GM23248 (cell line): ENCODE measurements around the gene SBNO2. TPM values are rescaled to one million over a fixed set of nuclear protein-coding genes. Genes with fewer than 3 reads are reported as not detected.
A peak's percentile ranks its signal among the peaks of the same experiment; 100 is the strongest.

Experiments used
- DNase-seq: peaks from one replicate; pipeline ENCODE4 v3.0.0-alpha.2; 2015
- H2AFZ ChIP-seq: fragments of 200-600 bp; sonication (generic); 2 replicates; pipeline ENCODE4 v1.6.1; 2016; ENCODE audit warnings: antibody characterized with exemption
- H3F3A ChIP-seq: fragments of 200-600 bp; sonication (generic); 2 replicates; pipeline ENCODE4 v1.6.1; 2016; ENCODE audit warnings: mild to moderate bottlenecking, antibody characterized with exemption, mixed run types; ENCODE audit not compliant: insufficient read depth
- H3K27ac ChIP-seq: fragments of 200-600 bp; sonication (generic); 2 replicates; pipeline ENCODE4 v1.5.1; 2016; ENCODE audit warnings: mild to moderate bottlenecking
- H3K27me3 ChIP-seq: fragments of 200-600 bp; sonication (generic); replicated peaks from 2 replicates; pipeline ENCODE4 v1.6.1; 2016; ENCODE audit warnings: mild to moderate bottlenecking; ENCODE audit not compliant: insufficient read depth
- H3K36me3 ChIP-seq: fragments of 200-600 bp; sonication (generic); 2 replicates; pipeline ENCODE4 v1.6.1; 2016; ENCODE audit warnings: low read depth, mild to moderate bottlenecking
- H3K4me1 ChIP-seq: fragments of 200-600 bp; sonication (generic); 2 replicates; pipeline ENCODE4 v1.6.1; 2016; ENCODE audit warnings: mild to moderate bottlenecking; ENCODE audit not compliant: insufficient read depth
- H3K4me2 ChIP-seq: fragments of 200-600 bp; sonication (generic); one replicate; pipeline ENCODE4 v1.6.1; 2016; ENCODE audit warnings: mild to moderate bottlenecking; ENCODE audit not compliant: unreplicated experiment
- H3K4me3 ChIP-seq: fragments of 200-600 bp; sonication (generic); 2 replicates; pipeline ENCODE4 v1.5.1; 2016; ENCODE audit warnings: mild to moderate bottlenecking
- H3K79me2 ChIP-seq: fragments of 200-600 bp; sonication (generic); 2 replicates; pipeline ENCODE4 v1.6.1; 2016; ENCODE audit warnings: mild to moderate bottlenecking; ENCODE audit not compliant: insufficient read depth
- H3K9ac ChIP-seq: fragments of 200-600 bp; sonication (generic); 2 replicates; pipeline ENCODE4 v1.6.1; 2016; ENCODE audit warnings: mild to moderate bottlenecking
- H3K9me2 ChIP-seq: fragments of 200-600 bp; sonication (generic); 2 replicates; pipeline ENCODE4 v1.6.1; 2016; ENCODE audit warnings: mixed run types, mild to moderate bottlenecking, moderate library complexity; ENCODE audit not compliant: insufficient read depth
- H3K9me3 ChIP-seq: fragments of 200-600 bp; sonication (generic); one replicate; pipeline ENCODE4 v1.6.1; 2017; ENCODE audit warnings: low read depth
- H4K20me1 ChIP-seq: fragments of 200-600 bp; sonication (generic); 2 replicates; pipeline ENCODE4 v1.6.0; 2016; ENCODE audit not compliant: insufficient read depth
- EZH2 ChIP-seq: fragments of 200-600 bp; sonication (generic); IDR thresholded peaks from 2 replicates; pipeline ENCODE4 v1.6.1; 2018; ENCODE audit warnings: antibody characterized with exemption, mild to moderate bottlenecking; ENCODE audit not compliant: insufficient read depth, poor library complexity, severe bottlenecking
- EZH2phosphoT487 ChIP-seq: fragments of 200-600 bp; sonication (generic); IDR thresholded peaks from 2 replicates; pipeline ENCODE4 v1.6.1; 2018; ENCODE audit warnings: antibody characterized with exemption, moderate library complexity, mild to moderate bottlenecking, low read depth; ENCODE audit not compliant: insufficient read depth
- WGBS, 2 experiments: methylation state at CpG; one replicate each; pipeline ENCODE4 v1.1.6; 2015 to 2017; ENCODE audit warnings: low lambda C conversion rate in 2 of 2, low coverage in 1 of 2; ENCODE audit errors: missing lambda C conversion rate in 2 of 2; 5-methylcytosine and 5-hydroxymethylcytosine counted together
- in situ Hi-C: fragments of 300-500 bp; cut with MboI; formaldehyde crosslinking; loops from 2 replicates; pipeline ENCODE4 v1.15.0; 2020
- polyA plus RNA-seq: library from polyadenylated mRNA; unstranded; fragments of >200 nt; fragmentation: Nextera tagmentation; extraction: Ambion mirVana; gene quantifications from 2 replicates; pipeline ENCODE4 v1.2.1, GENCODE V29; 2016
- total RNA-seq: library from RNA; depleted of rRNA; stranded (reverse); fragments of >200 nt; shearing (Covaris generic); gene quantifications from 2 replicates; pipeline ENCODE4 v1.2.3, GENCODE V29; 2014

SBNO2 gene
- total and polyA plus RNA-seq, 2 experiments from 2014 or later, result 7.5 to 70.4 TPM

GRCh38 chr19:1093811-1094553 lies 80.1 kb downstream of the SBNO2 start:
- Histone ChIP-seq H4K20me1 (no peaks in the 10 kb centered on the region), H3K79me2 (peaks cover 35% of the 10 kb centered on the region), H3K36me3 (peaks cover 3% of the 10 kb centered on the region; the same call in 1 of the 2 replicates), H3K9me2 (no peaks in the 10 kb centered on the region), H2AFZ (no peak overlapping the region), H3K9ac (peak overlapping the region; percentile 92), H3K27me3 (no peaks in the 10 kb centered on the region), H3K4me1 (peaks cover 12% of the 10 kb centered on the region), H3K9me3 (no peaks in the 10 kb centered on the region), H3K4me2 (peak overlapping the region; percentile 78), H3K27ac (peak overlapping the region; percentile 47), H3K4me3 (peak overlapping the region; percentile 90), H3F3A (peaks cover 3% of the 10 kb centered on the region)
- in situ Hi-C loops, result no loop called here
- no peak for TF ChIP-seq EZH2phosphoT487
- no peak for TF ChIP-seq EZH2
- WGBS, 2 experiments, result 61 to 69% methylated on average over 31 to 32 of the region's 32 CpGs
- DNase-seq, result peak; percentile 39

GRCh38 chr19:1093330-1093729 lies 80.7 kb downstream of the SBNO2 start:
- H3K9me3 ChIP-seq, result no peaks in the 10 kb centered on the region
- no peak for TF ChIP-seq EZH2
- H3K9me2 ChIP-seq, result no peaks in the 10 kb centered on the region
- DNase-seq, result no peak
- WGBS, 2 experiments, result 85 to 100% methylated on average over 1 to 15 of the region's 15 CpGs
- H3K4me3 ChIP-seq, result no peak overlapping the region
- no peaks in the 10 kb centered on the region for H4K20me1 ChIP-seq
- no peaks in the 10 kb centered on the region for H3F3A ChIP-seq
- H2AFZ ChIP-seq, result no peak overlapping the region
- H3K36me3 ChIP-seq, result peaks cover 3% of the 10 kb centered on the region; the same call in 1 of the 2 replicates
- H3K4me2 ChIP-seq, result peak overlapping the region; percentile 78
- no peaks in the 10 kb centered on the region for H3K27me3 ChIP-seq
- in situ Hi-C loops, result no loop called here
- 0 out of 2 replicates have a peak, but pooled peaks cover 6% of the 10 kb centered on the region for H3K4me1 ChIP-seq
- H3K9ac ChIP-seq, result no peak overlapping the region; the same call in 1 of the 2 replicates
- no peak overlapping the region for H3K27ac ChIP-seq
- peaks cover 35% of the 10 kb centered on the region for H3K79me2 ChIP-seq

DNA sequence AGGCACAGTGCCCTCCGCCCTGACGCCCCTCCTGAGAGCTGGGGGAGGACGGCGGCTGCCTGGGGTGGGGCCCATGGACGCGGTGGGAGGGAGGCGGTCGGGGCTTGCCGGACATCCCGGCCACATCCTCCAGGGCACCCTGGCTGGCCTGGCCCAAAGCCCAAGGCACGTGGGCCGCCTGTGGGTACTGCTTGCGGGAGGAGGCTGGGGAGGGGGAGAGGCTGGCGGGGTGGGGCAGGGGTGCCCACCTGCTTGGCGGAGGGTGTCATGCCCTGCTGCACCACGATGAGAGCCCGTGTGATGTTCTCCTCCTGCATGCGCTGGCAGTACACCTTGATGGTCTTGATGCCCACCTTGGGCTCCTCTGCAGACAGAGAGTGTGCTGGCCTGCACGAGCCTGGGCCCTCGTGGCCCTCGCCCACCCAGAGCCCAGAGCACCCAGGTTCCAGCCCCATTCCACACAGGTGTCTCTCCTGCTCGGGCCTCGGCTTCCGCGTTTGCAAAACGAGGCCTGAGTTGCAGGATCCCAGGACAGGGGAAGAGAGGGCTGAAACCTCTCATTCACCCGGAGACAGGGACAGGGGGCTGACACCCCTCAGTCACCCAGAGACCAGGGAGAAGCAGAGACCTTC lies 82.4 kb downstream of the SBNO2 start:
- H3K4me1 ChIP-seq, result 0 out of 2 replicates have a peak, but pooled peaks cover 6% of the 10 kb centered on the region
- no peaks in the 10 kb centered on the region for H3K9me3 ChIP-seq
- no peaks in the 10 kb centered on the region for H3K27me3 ChIP-seq
- H3F3A ChIP-seq, result no peaks in the 10 kb centered on the region
- H2AFZ ChIP-seq, result no peak overlapping the region
- no peaks in the 10 kb centered on the region for H3K9me2 ChIP-seq
- 93% methylated on average over 19 to 23 of the region's 27 CpGs for WGBS, 2 experiments
- no peak overlapping the region for H3K4me2 ChIP-seq
- H3K4me3 ChIP-seq, result no peak overlapping the region
- H3K79me2 ChIP-seq, result peaks cover 35% of the 10 kb centered on the region
- no peaks in the 10 kb centered on the region for H4K20me1 ChIP-seq
- no peak overlapping the region for H3K9ac ChIP-seq
- in situ Hi-C loops, result no loop called here
- H3K36me3 ChIP-seq, result peaks cover 3% of the 10 kb centered on the region; the same call in 1 of the 2 replicates
- no peak for DNase-seq
- TF ChIP-seq EZH2 (no peak), EZH2phosphoT487 (no peak)
- no peak overlapping the region for H3K27ac ChIP-seq

DNA sequence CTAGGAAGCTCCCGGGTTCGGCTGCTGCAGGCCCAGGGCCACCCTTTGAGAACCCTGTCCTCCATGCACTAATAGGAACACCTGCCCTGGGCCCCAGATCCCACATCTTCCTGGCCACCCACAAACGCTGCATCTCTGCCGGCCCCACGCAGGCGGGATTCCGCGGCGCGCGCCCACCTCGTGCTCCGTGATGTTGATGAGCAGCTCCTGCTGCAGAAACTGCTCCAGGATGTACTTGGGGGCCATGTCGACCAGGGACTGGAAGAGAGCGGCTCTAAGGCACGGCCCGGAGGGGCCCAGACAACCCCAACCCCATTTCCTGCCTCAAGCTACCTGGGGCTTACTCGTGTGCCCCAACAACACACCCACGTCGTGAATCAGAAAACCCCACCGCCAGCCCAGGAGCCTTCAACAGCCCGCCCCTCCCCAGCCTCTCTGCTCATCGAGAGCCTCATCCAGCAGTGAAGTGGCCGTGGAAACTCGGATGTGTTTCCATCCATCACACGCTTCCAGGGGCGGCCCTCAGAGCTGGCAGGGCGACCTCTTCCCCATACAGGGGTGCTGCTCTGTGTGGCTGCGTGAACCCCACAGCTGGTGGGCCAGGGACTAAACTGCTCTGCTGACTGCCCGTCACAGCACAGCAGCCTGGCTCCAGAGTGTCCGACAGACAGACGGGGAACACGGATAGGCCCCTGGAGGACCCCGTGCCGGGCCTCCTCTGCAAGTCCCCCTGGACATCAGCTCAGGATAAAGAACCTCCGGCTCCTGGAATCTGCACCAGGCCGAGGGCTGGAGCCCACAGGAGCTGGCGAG lies 83.1 kb downstream of the SBNO2 start:
- H3K4me2 ChIP-seq, result no peak overlapping the region
- H3K27ac ChIP-seq, result no peak overlapping the region
- peaks cover 35% of the 10 kb centered on the region for H3K79me2 ChIP-seq
- no peaks in the 10 kb centered on the region for H3K27me3 ChIP-seq
- H3K36me3 ChIP-seq, result peaks cover 3% of the 10 kb centered on the region; the same call in 1 of the 2 replicates
- no peak overlapping the region for H3K9ac ChIP-seq
- H3F3A ChIP-seq, result no peaks in the 10 kb centered on the region
- H3K9me3 ChIP-seq, result no peaks in the 10 kb centered on the region
- no peaks in the 10 kb centered on the region for H3K9me2 ChIP-seq
- in situ Hi-C loops, result no loop called here
- 95% methylated on average over 33 to 38 of the region's 38 CpGs for WGBS, 2 experiments
- H2AFZ ChIP-seq, result no peak overlapping the region
- DNase-seq, result no peak
- TF ChIP-seq EZH2, result no peak
- TF ChIP-seq EZH2phosphoT487, result no peak
- H3K4me1 ChIP-seq, result 0 out of 2 replicates have a peak, but pooled peaks cover 6% of the 10 kb centered on the region
- no peaks in the 10 kb centered on the region for H4K20me1 ChIP-seq
- no peak overlapping the region for H3K4me3 ChIP-seq
